WTC11 (cell line): ENCODE data around the gene FCN1. TPM values are rescaled to one million over a fixed set of nuclear protein-coding genes. Genes with fewer than 3 reads are reported as not detected.

Source experiments
- ATAC-seq: fragments of 200-7000 bp; cut with Tn5 transposase; 2 replicates; pipeline ENCODE4 v1.10.0; 2021; ENCODE audit warnings: mild to moderate bottlenecking, moderate library complexity
- CTCF ChIA-PET: fragments of 300-600 bp; sonication (Branson Sonifier 250); formaldehyde crosslinking; loops from one replicate; lab custom pipeline; 2021; ENCODE audit warnings: antibody characterized with exemption; lab: Charles Lee
- POLR2A ChIA-PET: fragments of 350-600 bp; sonication (Branson Sonifier 250); formaldehyde crosslinking; loops from one replicate; lab custom pipeline; 2021; ENCODE audit warnings: antibody characterized with exemption; lab: Charles Lee
- DNase-seq: peaks from one replicate; pipeline ENCODE4 v3.0.0; 2021; ENCODE audit warnings: low spot score
- H3K27ac Mint-ChIP-seq: 2 replicates; pipeline ENCODE4 v1.8.0; 2021; ENCODE audit warnings: mixed read lengths
- H3K27me3 Mint-ChIP-seq: 2 replicates; pipeline ENCODE4 v1.8.0; 2021; ENCODE audit warnings: low read depth, mild to moderate bottlenecking, moderate library complexity, mixed read lengths
- H3K36me3 Mint-ChIP-seq: 2 replicates; pipeline ENCODE4 v1.8.0; 2021; ENCODE audit warnings: mixed read lengths
- H3K4me1 Mint-ChIP-seq: 2 replicates; pipeline ENCODE4 v1.8.0; 2022; ENCODE audit warnings: mixed read lengths
- H3K4me3 Mint-ChIP-seq: 2 replicates; pipeline ENCODE4 v1.8.0; 2021; ENCODE audit warnings: mild to moderate bottlenecking, moderate library complexity, mixed read lengths
- H3K9me3 Mint-ChIP-seq: 2 replicates; pipeline ENCODE4 v1.8.0; 2021; ENCODE audit warnings: mixed read lengths
- AR ChIP-seq: fragments of 250-450 bp; sonication (Bioruptor Pico); IDR thresholded peaks from 2 replicates; pipeline ENCODE4 v1.9.0; 2021; ENCODE audit warnings: mild to moderate bottlenecking
- CREB1 ChIP-seq: sonication (generic); formaldehyde crosslinking; IDR thresholded peaks from 2 replicates; pipeline ENCODE4 v1.8.0; 2023; ENCODE audit warnings: mild to moderate bottlenecking, missing genetic modification reagents
- CREM ChIP-seq: sonication (generic); formaldehyde crosslinking; IDR thresholded peaks from 2 replicates; pipeline ENCODE4 v1.8.1; 2022; ENCODE audit warnings: mild to moderate bottlenecking, missing genetic modification reagents, moderate library complexity
- E2F1 ChIP-seq: sonication (generic); formaldehyde crosslinking; IDR thresholded peaks from 2 replicates; pipeline ENCODE4 v1.8.0; 2022; ENCODE audit warnings: mild to moderate bottlenecking, missing genetic modification reagents
- ESRRA ChIP-seq: sonication (generic); formaldehyde crosslinking; IDR thresholded peaks from 2 replicates; pipeline ENCODE4 v1.8.1; 2022; ENCODE audit warnings: mild to moderate bottlenecking, missing genetic modification reagents, borderline replicate concordance
- GTF2I ChIP-seq: fragments of 250-450 bp; sonication (Bioruptor Pico); conservative IDR thresholded peaks from 2 replicates; pipeline ENCODE4 v1.4.0; 2021; ENCODE audit warnings: mild to moderate bottlenecking
- KAT7 ChIP-seq: sonication (generic); formaldehyde crosslinking; IDR thresholded peaks from 2 replicates; pipeline ENCODE4 v1.8.1; 2023; ENCODE audit warnings: missing genetic modification reagents, mild to moderate bottlenecking, borderline replicate concordance
- NFYB ChIP-seq: sonication (generic); formaldehyde crosslinking; conservative IDR thresholded peaks from 2 replicates; pipeline ENCODE4 v1.8.0; 2022; ENCODE audit warnings: low read depth, missing genetic modification reagents
- SP1 ChIP-seq: sonication (generic); formaldehyde crosslinking; conservative IDR thresholded peaks from 2 replicates; pipeline ENCODE4 v1.8.1; 2022; ENCODE audit warnings: missing genetic modification reagents
- TCF7 ChIP-seq: sonication (generic); formaldehyde crosslinking; IDR thresholded peaks from 2 replicates; pipeline ENCODE4 v1.8.0; 2022; ENCODE audit warnings: mild to moderate bottlenecking, low read depth, missing genetic modification reagents, moderate library complexity
- TEAD4 ChIP-seq: sonication (generic); formaldehyde crosslinking; IDR thresholded peaks from 2 replicates; pipeline ENCODE4 v1.8.0; 2022; ENCODE audit warnings: mild to moderate bottlenecking, missing genetic modification reagents
- TP53 ChIP-seq: sonication (generic); formaldehyde crosslinking; IDR thresholded peaks from 2 replicates; pipeline ENCODE4 v1.8.1; 2023; ENCODE audit warnings: mild to moderate bottlenecking, missing genetic modification reagents
- ZNF219 ChIP-seq: sonication (generic); formaldehyde crosslinking; IDR thresholded peaks from 2 replicates; pipeline ENCODE4 v1.8.0; 2023; ENCODE audit warnings: missing genetic modification reagents, mild to moderate bottlenecking, borderline replicate concordance
- ZNF512 ChIP-seq: sonication (generic); formaldehyde crosslinking; IDR thresholded peaks from 2 replicates; pipeline ENCODE4 v1.8.1; 2022; ENCODE audit warnings: missing genetic modification reagents, borderline replicate concordance
- ZNF671 ChIP-seq: fragments of 250-450 bp; sonication (Bioruptor Pico); IDR thresholded peaks from 2 replicates; pipeline ENCODE4 v1.8.0; 2021; ENCODE audit warnings: mild to moderate bottlenecking
- total RNA-seq: library from RNA; stranded (reverse); gene quantifications from 3 replicates; pipeline ENCODE4 v1.2.3, GENCODE V29; 2021
- TF ChIP-seq, protein P1 (sequence below): sonication (generic); formaldehyde crosslinking; IDR thresholded peaks from 2 replicates; pipeline ENCODE4 v1.8.0; 2023; ENCODE audit warnings: missing genetic modification reagents
- TF ChIP-seq, protein P2 (sequence below): sonication (generic); formaldehyde crosslinking; IDR thresholded peaks from 2 replicates; pipeline ENCODE4 v1.8.1; 2023; ENCODE audit warnings: mild to moderate bottlenecking, missing genetic modification reagents

FCN1 gene
- total RNA-seq, 1 experiment from 2014 or later = not detected

GRCh38 chr9:134895908-134896833, 21.5 kb downstream of the FCN1 start:
- Mint-ChIP-seq H3K27me3 (no peaks in the 10 kb centered on the region; the same call in 1 of the 2 replicates), H3K4me3 (no peak overlapping the region), H3K36me3 (peaks cover 14% of the 10 kb centered on the region), H3K4me1 (no peaks in the 10 kb centered on the region), H3K9me3 (peaks cover 34% of the 10 kb centered on the region), H3K27ac (no peak overlapping the region)
- no peak for TF ChIP-seq AR (CRISPR knock-in tag)
- no peak for TF ChIP-seq ZNF219 (CRISPR knock-in tag)
- no peak for TF ChIP-seq TCF7
- TF ChIP-seq ZNF671 = no peak
- TF ChIP-seq, protein P1, sequence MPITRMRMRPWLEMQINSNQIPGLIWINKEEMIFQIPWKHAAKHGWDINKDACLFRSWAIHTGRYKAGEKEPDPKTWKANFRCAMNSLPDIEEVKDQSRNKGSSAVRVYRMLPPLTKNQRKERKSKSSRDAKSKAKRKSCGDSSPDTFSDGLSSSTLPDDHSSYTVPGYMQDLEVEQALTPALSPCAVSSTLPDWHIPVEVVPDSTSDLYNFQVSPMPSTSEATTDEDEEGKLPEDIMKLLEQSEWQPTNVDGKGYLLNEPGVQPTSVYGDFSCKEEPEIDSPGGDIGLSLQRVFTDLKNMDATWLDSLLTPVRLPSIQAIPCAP (CRISPR knock-in tag) = no peak
- no peak for TF ChIP-seq NFYB (CRISPR knock-in tag)
- TF ChIP-seq, protein P2, sequence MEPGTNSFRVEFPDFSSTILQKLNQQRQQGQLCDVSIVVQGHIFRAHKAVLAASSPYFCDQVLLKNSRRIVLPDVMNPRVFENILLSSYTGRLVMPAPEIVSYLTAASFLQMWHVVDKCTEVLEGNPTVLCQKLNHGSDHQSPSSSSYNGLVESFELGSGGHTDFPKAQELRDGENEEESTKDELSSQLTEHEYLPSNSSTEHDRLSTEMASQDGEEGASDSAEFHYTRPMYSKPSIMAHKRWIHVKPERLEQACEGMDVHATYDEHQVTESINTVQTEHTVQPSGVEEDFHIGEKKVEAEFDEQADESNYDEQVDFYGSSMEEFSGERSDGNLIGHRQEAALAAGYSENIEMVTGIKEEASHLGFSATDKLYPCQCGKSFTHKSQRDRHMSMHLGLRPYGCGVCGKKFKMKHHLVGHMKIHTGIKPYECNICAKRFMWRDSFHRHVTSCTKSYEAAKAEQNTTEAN (CRISPR knock-in tag) = no peak
- no peak for TF ChIP-seq TP53 (CRISPR knock-in tag)
- TF ChIP-seq E2F1 (CRISPR knock-in tag) = no peak
- TF ChIP-seq ESRRA (CRISPR knock-in tag) = no peak
- no peak for TF ChIP-seq GTF2I (CRISPR knock-in tag)
- TF ChIP-seq CREB1 (CRISPR knock-in tag) = no peak
- TF ChIP-seq CREM (CRISPR knock-in tag) = no peak
- no peak for TF ChIP-seq KAT7 (CRISPR knock-in tag)
- ChIA-PET POLR2A (no interaction called here), CTCF (no interaction called here)
- DNase-seq = no peak
- ATAC-seq = no peak

GRCh38 chr9:134895567-134895907, 22.2 kb downstream of the FCN1 start:
- peaks cover 14% of the 10 kb centered on the region for H3K36me3 Mint-ChIP-seq
- no peak overlapping the region for H3K27ac Mint-ChIP-seq
- no peak overlapping the region for H3K4me3 Mint-ChIP-seq
- H3K27me3 Mint-ChIP-seq = no peaks in the 10 kb centered on the region; the same call in 1 of the 2 replicates
- DNase-seq (no peak), ATAC-seq (no peak)
- peaks cover 34% of the 10 kb centered on the region for H3K9me3 Mint-ChIP-seq
- no peak for TF ChIP-seq TEAD4 (CRISPR knock-in tag)
- no peak for TF ChIP-seq SP1
- TF ChIP-seq ZNF512 = no peak
- no peaks in the 10 kb centered on the region for H3K4me1 Mint-ChIP-seq
- ChIA-PET POLR2A (no interaction called here), CTCF (no interaction called here)
